Chondrocyte (in vitro differentiated cells): ENCODE results near the gene FLII. TPM values are rescaled to one million over a fixed set of nuclear protein-coding genes. Genes with fewer than 3 reads are reported as not detected.
A peak's percentile ranks its signal among the peaks of the same experiment; 100 is the strongest.
"Not testable (repeated sequence)": the region's sequence is repeated elsewhere in the genome, so short reads cannot be mapped to it uniquely, and the experiment has no call there.

ENCODE experiments used
- DNase-seq: peaks from one replicate; pipeline ENCODE4 v3.0.0; 2021; ENCODE audit warnings: mixed read lengths, low spot score
- H3K27ac Mint-ChIP-seq: one replicate; pipeline ENCODE4 v1.8.0; 2021; ENCODE audit warnings: mild to moderate bottlenecking, moderate library complexity, mixed read lengths; ENCODE audit not compliant: unreplicated experiment
- H3K27me3 Mint-ChIP-seq: 2 replicates; pipeline ENCODE4 v1.8.0; 2021; ENCODE audit warnings: low read depth, mixed read lengths
- H3K36me3 Mint-ChIP-seq: 2 replicates; pipeline ENCODE4 v1.8.0; 2021; ENCODE audit warnings: low read depth, mixed read lengths
- H3K4me1 Mint-ChIP-seq: 2 replicates; pipeline ENCODE4 v1.8.0; 2021; ENCODE audit warnings: low read depth, mild to moderate bottlenecking, mixed read lengths
- H3K4me3 Mint-ChIP-seq: one replicate; pipeline ENCODE4 v1.8.0; 2021; ENCODE audit warnings: mild to moderate bottlenecking, moderate library complexity, mixed read lengths; ENCODE audit not compliant: unreplicated experiment
- H3K9me3 Mint-ChIP-seq: 2 replicates; pipeline ENCODE4 v1.8.0; 2021; ENCODE audit warnings: low read depth, mixed read lengths
- CTCF ChIP-seq: fragments of 200-600 bp; sonication (generic); IDR thresholded peaks from 2 replicates; pipeline ENCODE4 v1.5.0; 2021; ENCODE audit warnings: antibody characterized with exemption, mild to moderate bottlenecking, moderate library complexity
- long read RNA-seq: library from polyadenylated mRNA; stranded (forward); transcript quantifications from one replicate; pipeline ENCODE4 v2.0.0, GENCODE V29; 2021
- total RNA-seq: library from RNA; stranded (reverse); gene quantifications from 3 replicates; pipeline ENCODE4 v1.2.1, GENCODE V29; 2021

The FLII gene
- 228 to 244 TPM (median 230 TPM) in 3 replicates for total RNA-seq
- long read RNA-seq, full-length matches to known transcripts, result 178 of 450 reads
- long read RNA-seq, partial matches to known transcripts, result 30 of 450 reads
- long read RNA-seq, other reads (novel, unspliced or antisense), result 242 of 450 reads

DNA sequence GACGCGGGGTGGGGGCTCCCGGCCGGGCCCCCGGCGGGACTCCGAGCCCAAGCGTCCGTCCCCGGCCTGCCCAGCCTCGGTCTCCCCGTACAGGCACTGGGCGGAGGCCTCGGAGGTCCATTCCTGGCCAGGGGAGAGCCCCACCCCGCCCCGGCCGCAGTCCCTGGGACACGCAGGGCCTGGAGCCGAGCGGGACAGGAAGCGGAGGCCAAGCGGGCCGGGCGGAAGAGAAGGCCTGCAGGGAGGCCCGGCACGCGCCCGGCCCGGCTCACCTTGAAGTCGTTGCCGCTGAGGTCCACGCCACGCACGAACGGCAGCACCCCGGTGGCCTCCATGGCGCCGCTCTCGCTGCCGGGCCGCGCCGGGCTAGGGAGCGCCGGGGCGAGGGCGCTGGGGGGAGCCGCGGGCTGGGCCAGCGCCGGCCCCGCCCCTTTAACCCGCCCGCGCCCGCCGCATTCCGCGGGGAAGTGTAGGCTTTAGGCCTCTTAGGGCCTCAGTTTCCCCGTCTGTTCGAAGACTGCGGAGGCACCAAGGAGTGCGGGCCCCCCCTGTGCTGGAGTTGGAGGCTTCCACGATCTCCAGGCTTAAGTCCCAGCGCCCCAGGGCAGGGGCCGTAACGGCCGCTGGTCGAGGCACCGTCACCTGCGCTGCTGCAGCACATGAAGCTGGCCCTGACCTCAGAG, at the start of gene FLII:
Gene FLII (minus strand): TSS at position 383 of the 683 bp plus-strand sequence. CDS start 48 bp downstream, at position 335.
- Mint-ChIP-seq H3K36me3 (peaks cover 7% of the 10 kb centered on the region), H3K27ac (peak within 1 kb of the TSS; percentile 97), H3K4me3 (peak within 1 kb of the TSS; percentile 99), H3K4me1 (peaks cover 30% of the 10 kb centered on the region), H3K9me3 (no peaks in the 10 kb centered on the region), H3K27me3 (no peaks in the 10 kb centered on the region)
- no peak for DNase-seq
- no peak for TF ChIP-seq CTCF

DNA sequence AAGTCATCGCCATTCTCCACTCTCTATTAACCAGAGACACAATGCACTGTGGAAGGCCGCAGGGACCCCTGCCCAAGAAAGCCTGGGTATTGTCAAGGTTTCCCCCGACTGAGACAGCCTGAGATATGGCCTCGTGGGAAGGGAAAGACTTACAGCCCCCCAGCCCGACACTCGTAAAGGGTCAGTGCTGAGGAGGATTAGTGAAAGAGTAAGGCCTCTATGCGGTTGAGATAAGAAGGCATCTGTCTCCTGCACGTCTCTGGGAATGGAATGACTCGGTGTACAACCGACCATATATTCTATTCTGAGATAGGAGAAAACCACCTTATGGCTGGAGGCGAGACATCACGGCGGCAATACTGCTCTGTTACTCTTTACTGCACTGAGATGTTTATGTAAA, 44.7 kb upstream of the FLII start:
- not testable (repeated sequence) for H3K27ac Mint-ChIP-seq, H3K4me3 Mint-ChIP-seq, DNase-seq, H3K27me3 Mint-ChIP-seq, H3K4me1 Mint-ChIP-seq, H3K9me3 Mint-ChIP-seq
- H3K36me3 Mint-ChIP-seq, result peaks cover 34% of the 10 kb centered on the region

- no peak for TF ChIP-seq CTCF
- Mint-ChIP-seq H3K27me3 (no peaks in the 10 kb centered on the region), H3K27ac (no peak overlapping the region), H3K9me3 (no peaks in the 10 kb centered on the region), H3K36me3 (peaks cover 33% of the 10 kb centered on the region), H3K4me1 (no peaks in the 10 kb centered on the region), H3K4me3 (no peak overlapping the region)
- no peak for DNase-seq
Measured at GRCh38 chr17:18300725-18301480, 42.4 kb upstream of the FLII start.

- not testable (repeated sequence) for H3K27me3 Mint-ChIP-seq, DNase-seq, H3K4me1 Mint-ChIP-seq, H3K9me3 Mint-ChIP-seq, H3K27ac Mint-ChIP-seq, H3K4me3 Mint-ChIP-seq
- peaks cover 30% of the 10 kb centered on the region for H3K36me3 Mint-ChIP-seq
Measured at GRCh38 chr17:18298061-18298460, 39.5 kb upstream of the FLII start.

GRCh38 chr17:18291718-18292540, 33.4 kb upstream of the FLII start:
- no peaks in the 10 kb centered on the region for H3K4me1 Mint-ChIP-seq

More at GRCh38 chr17:18291718-18292540, 33.4 kb upstream of the FLII start:
- TF ChIP-seq CTCF, result no peak
- Mint-ChIP-seq H3K4me3 (no peak overlapping the region), H3K27me3 (no peaks in the 10 kb centered on the region), H3K27ac (no peak overlapping the region), H3K36me3 (peaks cover 41% of the 10 kb centered on the region), H3K9me3 (no peaks in the 10 kb centered on the region)
- DNase-seq, result no peak
